ENCODE data around the gene ATP5PO.

DNA sequence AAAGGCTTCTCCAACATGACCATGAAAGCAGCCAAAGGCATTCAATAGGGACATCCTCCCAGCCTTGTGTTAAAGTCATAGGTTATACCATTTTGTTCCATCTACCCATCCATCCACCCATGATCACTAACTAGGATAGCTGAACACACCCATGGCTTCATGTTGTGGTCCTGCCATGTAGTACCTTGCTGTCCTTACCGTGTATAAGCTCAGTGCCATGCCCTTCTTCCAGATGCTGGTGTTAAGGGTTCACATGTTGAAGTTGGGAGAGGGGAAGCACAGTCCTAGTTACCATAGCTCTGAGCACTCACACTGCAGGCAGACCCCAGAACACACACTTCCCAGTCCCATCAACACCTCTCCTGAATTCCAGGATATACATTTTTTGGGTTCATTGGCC lies 51.5 kb downstream of the ATP5PO start:
- TF ChIP-seq KAT7 (CRISPR knock-in tag; IDR thresholded peaks at IDR 0.05; ENCODE audit: borderline replicate concordance) (no peak), ATF2 (CRISPR knock-in tag; IDR thresholded peaks at IDR 0.05; ENCODE audit: borderline replicate concordance, low read depth) (no peak), NR1H2 (CRISPR knock-in tag; IDR thresholded peaks at IDR 0.05) (no peak), MAX (CRISPR knock-in tag; IDR thresholded peaks at IDR 0.05) (no peak), NR3C1 (CRISPR knock-in tag; conservative IDR thresholded peaks at IDR 0.05; ENCODE audit: low read depth) (no peak), SMAD3 (CRISPR knock-in tag; IDR thresholded peaks at IDR 0.05; ENCODE audit: borderline replicate concordance) (no peak), ZNF423 (CRISPR knock-in tag; IDR thresholded peaks at IDR 0.05) (no peak), ETV6 (CRISPR knock-in tag; IDR thresholded peaks at IDR 0.05) (no peak), JUN (CRISPR knock-in tag; IDR thresholded peaks at IDR 0.05) (no peak), CDX4 (CRISPR knock-in tag; IDR thresholded peaks at IDR 0.05; ENCODE audit: borderline replicate concordance) (no peak)
- TF ChIP-seq, protein P1, sequence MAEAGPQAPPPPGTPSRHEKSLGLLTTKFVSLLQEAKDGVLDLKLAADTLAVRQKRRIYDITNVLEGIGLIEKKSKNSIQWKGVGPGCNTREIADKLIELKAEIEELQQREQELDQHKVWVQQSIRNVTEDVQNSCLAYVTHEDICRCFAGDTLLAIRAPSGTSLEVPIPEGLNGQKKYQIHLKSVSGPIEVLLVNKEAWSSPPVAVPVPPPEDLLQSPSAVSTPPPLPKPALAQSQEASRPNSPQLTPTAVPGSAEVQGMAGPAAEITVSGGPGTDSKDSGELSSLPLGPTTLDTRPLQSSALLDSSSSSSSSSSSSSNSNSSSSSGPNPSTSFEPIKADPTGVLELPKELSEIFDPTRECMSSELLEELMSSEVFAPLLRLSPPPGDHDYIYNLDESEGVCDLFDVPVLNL (CRISPR knock-in tag; IDR thresholded peaks at IDR 0.05; ENCODE audit: borderline replicate concordance, low read depth) = no peak
- TF ChIP-seq, protein P2, sequence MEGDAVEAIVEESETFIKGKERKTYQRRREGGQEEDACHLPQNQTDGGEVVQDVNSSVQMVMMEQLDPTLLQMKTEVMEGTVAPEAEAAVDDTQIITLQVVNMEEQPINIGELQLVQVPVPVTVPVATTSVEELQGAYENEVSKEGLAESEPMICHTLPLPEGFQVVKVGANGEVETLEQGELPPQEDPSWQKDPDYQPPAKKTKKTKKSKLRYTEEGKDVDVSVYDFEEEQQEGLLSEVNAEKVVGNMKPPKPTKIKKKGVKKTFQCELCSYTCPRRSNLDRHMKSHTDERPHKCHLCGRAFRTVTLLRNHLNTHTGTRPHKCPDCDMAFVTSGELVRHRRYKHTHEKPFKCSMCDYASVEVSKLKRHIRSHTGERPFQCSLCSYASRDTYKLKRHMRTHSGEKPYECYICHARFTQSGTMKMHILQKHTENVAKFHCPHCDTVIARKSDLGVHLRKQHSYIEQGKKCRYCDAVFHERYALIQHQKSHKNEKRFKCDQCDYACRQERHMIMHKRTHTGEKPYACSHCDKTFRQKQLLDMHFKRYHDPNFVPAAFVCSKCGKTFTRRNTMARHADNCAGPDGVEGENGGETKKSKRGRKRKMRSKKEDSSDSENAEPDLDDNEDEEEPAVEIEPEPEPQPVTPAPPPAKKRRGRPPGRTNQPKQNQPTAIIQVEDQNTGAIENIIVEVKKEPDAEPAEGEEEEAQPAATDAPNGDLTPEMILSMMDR (IDR thresholded peaks at IDR 0.05) = no peak
- TF ChIP-seq, protein P3, sequence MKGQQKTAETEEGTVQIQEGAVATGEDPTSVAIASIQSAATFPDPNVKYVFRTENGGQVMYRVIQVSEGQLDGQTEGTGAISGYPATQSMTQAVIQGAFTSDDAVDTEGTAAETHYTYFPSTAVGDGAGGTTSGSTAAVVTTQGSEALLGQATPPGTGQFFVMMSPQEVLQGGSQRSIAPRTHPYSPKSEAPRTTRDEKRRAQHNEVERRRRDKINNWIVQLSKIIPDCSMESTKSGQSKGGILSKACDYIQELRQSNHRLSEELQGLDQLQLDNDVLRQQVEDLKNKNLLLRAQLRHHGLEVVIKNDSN (CRISPR knock-in tag; IDR thresholded peaks at IDR 0.05) = no peak

Measured in WTC11 (cell line).